C1 segment of cervical spinal cord (tissue), 14 donors: ENCODE measurements around the gene JAKMIP1.

Source experiments
- DNase-seq, 14 donors: peaks; one replicate each; lab custom pipeline; 2025; lab: John Stamatoyannopoulos, UW

The JAKMIP1 gene

DNA sequence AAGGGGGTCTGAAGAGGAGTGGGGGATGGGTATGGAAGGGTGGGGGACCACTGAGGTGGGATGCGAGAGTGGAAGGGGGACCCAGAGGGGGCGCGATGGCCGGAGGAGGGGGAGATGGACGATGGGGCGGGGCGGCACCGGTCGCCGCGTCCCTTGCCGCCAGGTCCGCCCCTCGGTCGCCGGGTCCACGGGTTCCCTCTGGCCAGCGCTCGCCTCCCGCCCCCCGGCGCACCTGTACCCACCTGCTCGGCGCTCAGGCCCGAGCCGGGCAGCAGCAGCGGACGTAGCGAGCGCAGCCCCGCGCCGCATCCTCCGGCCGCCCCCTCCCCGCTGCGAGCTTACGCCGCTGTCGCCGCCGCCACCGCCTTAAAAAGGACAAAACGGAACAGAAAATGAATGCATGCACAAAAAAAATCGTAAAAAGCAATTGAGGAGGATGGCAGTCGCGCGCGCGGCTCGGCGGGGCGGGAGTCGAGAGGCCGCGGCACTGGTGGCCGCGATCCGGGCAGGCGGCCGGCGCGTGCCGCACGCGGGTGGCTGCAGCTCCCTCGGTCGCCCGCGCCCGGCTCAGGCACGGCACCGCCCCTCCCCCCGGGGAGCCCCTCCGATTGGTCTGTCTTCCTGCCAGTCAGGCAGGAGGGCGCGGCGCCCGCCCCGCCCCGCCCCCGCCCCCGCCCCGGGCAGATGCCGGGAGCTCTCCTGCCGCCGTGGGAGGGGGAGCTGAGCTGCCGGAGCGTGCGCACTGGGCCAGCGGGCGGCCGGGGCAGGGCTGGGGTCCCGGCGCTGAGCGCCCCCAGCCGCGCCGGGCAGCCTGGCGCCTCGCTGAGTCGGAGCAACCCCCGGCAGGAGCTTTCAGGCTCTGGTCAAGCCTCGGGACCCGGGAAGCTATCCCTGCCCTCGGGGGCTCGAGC lies at the start of gene JAKMIP1:
Gene JAKMIP1 (minus strand): TSS at position 539 of the 911 bp plus-strand sequence. CDS start 87,699 bp downstream, outside the sequence.
- peak in 13 of 14 donors; percentile 22 to 84 (median 72) for DNase-seq

DNA sequence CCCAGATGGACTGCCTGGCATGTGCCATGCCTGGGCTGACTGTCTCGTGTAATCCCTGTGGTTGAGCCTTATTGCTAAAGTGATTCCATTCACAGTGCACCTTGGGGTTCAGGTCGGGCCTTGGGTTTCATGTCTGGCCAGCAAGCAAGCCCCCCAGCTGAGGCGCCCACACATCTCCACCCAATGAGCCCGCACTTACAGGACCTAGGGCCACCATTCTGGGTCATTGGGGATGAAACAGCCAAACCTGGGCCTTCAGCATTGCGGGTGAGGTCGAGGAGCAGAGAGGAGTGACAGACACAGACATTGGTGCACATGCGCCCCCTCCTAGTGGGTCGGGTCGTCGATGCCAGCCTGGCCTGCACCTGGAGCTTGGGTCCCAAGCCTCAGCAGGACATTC lies 48.0 kb upstream of the JAKMIP1 start:
- DNase-seq = no peak

DNA sequence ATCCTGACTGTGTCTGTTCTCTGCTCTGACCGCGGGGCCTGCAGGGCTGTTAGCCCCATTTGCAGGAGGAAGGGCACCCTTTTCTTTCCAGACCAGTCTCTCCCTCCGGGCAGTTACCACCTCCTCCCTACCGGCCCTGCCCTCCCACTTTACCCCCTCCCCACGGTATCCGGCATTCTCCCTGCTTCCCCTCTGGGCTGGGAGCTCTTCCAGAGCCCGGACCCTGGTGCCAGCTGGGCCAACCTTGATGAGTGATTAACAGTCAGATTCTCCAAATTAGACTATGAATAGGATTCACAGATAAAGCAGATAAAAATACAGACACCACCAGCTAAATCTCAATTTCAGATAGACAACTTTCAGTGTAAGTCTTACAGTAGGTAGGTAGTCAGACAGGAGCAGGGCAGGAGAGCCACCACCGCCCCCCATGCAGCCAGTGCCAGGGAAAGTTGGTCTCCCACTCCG lies 45.9 kb upstream of the JAKMIP1 start:
- DNase-seq = no peak

DNA sequence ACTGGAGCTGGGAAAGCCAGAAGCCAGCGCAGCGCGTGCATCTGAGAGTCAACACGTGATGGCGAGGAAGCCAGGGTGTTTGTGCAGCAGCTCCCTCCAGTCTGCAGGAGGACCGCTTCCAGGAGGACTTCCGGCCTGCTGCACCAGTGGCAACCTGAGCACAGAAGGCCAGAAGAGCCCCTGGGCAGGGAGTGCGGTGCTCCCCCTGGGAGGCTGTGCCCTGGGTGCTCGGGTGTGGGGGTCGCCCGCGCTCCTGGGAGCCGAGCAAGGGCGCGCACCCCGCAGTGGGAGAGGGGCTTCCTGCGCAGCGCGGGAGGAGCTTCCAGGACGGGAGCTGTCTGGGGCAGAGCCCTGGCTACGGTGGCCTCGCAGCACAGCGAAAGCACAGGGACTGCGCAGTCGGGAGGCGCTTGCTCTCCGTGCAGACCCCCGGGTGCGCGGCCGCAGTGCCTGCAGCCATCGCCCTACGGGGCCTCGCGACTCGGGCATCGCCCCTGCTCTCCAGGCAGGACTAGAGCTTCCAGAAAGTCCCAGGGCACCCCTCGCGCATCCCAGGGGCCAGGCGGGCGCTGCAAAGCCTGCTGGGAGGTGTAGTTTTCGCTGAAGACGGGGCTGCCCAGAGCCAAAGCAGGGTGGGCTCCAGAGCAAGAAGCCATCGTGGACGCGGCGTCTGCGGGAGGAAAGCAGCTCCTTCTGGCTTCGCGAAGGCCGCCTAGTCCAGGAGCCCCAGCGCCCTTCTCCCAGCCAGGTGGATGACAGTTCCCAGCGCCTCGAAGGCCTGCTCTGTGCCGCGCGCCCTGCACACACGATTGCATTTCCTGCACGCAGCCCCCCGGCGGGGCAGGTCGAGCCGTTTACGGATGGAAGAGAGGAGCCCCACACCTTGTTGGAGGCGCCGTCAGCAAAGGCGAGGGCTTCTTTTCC lies 45.2 kb upstream of the JAKMIP1 start:
- peak in 8 of 14 donors; percentile 16 to 81 (median 44) for DNase-seq

DNA sequence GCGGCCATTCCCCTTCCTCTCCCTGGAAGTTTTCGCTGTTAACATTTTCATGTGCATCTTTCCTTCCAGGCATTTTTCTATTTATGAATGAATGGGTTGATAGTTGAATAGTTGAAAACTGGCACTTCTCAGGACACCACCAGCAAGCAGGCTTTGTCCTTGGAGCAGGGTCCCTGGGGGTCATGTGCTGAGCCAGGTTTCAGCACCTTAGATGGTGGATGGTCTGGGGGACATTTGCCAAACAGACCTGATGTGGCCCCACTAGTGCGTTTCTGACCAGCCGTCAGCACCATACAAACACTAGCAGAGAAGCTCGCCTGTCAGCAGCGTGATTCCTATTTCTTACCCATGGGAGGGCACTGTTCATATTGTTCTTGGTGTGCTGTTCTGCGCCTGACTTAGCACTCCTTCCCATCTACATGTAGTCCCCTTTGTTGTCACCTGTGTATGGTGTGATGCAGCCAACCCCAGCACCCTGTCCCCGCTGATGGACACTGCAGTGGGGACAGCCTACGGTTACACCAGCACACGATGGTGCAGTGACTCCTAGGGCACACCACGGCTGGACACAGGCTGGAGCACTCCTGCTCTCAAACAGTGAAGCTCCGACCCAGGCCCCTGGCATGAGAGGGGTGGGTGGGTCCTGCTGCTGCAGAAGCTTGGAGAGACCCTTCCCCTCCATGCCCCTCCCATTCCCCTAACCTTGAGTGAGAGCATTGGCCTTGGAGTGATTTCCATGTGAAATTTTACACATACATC lies 42.1 kb upstream of the JAKMIP1 start:
- DNase-seq = no peak

DNA sequence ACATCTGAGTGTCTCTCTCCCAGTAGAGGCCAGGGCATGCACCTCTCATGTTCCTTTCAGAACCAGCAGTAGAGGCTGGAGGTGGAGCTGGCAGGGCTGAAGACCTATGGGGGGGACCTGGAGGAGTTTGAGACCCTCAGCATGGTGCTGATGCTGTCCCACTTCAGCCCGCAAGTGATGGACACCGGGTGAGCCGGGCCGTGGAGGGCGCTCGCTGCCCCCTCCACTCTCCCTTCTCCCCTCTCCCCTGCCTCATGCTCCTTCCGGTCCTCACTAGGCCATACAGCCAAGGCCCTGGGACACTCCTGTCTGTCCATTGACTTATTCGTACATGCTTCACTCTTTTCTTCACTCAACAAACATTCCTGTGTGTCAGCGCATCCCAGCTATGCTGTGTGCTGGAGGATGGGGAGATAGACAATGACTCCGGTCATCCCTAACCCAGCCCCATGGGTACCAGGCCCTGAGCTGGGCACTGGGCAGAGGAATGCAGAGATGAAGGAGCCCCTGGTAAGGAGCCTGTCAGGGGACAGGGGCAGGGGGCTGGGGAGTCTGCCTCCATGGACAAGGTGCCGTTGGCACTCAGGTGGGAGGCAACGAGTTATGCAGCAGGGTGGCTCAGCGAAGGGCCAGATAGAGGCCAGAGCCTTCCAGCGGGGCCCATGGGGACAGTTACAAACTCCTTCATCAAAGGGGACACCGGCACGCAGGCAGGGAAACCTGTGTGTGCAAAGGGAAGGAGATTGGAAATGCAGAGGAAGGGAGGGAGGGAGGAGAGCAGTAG lies 40.9 kb upstream of the JAKMIP1 start:
- DNase-seq = no peak

DNA sequence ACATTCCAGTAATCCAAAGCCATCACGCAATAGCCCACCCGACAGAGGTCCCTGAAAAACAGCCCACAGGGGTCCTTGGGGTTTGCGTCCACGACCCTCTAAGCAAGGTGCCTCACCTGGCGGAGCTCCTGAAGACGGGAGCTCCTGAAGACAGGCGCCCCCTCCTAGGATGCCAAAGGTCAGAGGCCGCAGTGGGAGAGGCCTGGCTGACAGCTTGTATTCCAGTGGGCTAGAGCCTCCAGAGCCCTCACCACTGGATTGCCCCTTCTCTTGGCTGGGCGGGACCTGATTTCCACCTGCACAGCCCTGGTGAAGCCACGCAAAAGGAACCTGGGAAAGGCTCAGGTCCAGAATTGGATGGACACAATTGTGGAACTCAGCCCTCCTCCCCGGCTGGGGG lies 39.6 kb upstream of the JAKMIP1 start:
- DNase-seq = no peak

DNA sequence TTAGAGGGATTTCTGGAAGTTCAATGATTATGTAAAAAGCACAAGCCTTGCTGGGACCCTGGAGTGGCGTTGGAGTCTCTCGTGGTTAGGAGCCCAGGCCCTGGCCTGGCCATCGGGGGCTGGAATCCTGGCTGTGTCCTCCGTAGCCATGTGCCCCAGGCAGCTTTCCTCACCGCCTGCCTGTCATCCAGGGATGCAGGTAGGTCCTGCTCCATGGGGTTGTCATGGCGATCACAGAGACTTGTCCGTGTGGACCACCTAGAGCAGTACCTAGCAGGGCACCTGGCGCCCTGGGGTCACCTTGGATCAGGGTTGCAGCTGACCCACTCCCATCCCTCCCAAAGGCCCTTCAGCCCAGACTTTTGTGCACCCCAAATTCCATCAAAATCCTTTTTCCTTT lies 39.1 kb upstream of the JAKMIP1 start:
- no peak for DNase-seq

DNA sequence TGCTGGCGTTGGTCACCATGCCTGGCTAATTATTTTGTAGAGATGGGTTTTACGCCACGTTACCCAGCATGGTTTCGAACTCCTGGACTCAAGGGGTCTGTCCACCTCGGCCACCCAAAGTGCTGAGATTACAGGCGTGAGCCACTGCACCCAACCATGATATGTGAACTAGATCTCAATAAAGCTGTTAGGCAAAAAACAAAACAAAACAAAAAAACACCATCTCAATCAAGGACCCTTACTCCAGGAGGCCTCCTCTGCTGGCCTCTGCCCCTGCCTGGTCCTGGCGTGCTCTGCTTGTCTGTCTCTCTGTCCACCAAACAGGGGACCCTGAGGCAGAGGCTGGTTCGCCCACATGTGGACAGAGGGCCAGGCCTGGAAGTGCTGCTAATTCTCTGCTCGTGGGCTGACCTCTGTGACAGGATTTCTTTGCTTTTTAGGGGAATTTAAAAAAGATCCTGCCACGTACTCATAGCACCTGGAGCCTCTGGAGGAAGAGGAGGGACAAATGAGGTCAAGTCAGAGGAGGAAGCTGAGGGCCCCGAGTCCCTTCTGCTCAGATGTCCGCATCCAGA lies 36.6 kb upstream of the JAKMIP1 start:
- DNase-seq = no peak

DNA sequence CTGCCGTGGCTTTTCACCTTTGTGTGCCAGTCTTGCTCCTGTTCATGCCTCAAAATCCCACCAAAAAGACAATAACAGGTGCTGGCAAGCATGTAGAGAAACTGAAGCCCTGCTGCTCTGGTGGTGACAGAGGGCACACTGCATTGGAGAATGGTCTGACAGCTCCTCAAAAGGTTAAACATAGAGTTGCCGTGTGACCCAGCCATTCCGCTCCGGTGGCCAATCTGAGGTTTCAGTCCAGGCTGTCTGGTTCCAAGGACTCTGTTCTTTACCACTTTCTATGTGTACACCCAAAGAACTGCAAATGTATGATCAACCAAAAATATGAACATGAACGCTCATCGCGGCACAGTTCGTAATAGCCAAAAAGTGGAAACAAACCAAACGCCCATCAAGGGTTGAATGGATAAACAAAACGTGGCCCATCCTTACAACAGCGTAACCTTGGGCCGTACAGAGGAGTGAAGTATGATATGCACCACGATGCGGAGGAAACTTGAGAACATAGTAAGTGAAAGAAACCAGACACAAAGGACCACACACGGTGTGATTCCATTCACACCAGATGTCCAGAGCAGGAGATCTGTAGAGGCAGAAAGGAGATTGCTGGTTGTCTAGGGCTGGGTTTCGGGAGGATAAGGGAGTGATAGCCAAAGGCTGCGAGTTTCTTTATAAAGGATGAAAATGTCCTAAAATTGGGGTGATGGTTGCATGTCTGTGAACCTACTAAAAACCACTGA lies 35.7 kb upstream of the JAKMIP1 start:
- no peak for DNase-seq

DNA sequence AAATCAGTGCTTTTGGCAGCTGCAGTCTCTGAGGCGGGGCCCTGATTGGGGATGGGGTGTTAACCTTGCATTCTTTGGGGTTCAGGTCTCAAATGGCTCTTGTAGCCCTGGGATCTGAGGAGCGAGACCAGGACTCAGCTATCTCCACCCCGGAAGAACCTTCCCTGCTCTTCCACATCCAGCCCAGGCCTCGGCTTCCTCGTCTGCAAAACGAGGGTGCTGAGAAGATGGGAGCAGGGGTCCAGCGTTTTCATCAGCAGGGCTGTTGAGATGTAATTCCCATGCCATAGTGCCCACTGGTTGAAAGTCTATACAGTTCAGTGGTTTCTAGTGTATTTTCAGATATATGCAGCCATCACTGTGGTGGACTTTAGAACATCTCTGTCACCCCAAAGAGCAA lies 34.7 kb upstream of the JAKMIP1 start:
- DNase-seq = no peak

DNA sequence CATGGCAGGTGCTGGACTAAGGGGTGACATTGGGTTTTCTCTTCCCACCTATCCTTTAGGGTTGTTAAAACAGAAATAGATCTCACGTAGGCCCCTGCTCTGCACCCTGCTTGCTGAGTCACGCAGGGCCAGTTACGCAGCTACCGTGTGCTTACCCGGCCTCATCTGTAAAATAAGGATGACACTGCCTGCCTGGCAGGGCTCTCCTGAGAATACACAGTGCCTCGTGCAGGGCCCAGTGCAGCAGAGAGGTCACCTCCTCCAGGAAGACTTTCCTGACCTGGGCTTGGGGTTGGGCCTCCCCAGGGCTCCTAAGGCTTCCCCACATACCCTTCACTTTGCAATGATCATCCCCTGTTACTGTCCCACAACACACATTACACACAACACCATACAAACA lies 33.6 kb upstream of the JAKMIP1 start:
- no peak for DNase-seq

DNA sequence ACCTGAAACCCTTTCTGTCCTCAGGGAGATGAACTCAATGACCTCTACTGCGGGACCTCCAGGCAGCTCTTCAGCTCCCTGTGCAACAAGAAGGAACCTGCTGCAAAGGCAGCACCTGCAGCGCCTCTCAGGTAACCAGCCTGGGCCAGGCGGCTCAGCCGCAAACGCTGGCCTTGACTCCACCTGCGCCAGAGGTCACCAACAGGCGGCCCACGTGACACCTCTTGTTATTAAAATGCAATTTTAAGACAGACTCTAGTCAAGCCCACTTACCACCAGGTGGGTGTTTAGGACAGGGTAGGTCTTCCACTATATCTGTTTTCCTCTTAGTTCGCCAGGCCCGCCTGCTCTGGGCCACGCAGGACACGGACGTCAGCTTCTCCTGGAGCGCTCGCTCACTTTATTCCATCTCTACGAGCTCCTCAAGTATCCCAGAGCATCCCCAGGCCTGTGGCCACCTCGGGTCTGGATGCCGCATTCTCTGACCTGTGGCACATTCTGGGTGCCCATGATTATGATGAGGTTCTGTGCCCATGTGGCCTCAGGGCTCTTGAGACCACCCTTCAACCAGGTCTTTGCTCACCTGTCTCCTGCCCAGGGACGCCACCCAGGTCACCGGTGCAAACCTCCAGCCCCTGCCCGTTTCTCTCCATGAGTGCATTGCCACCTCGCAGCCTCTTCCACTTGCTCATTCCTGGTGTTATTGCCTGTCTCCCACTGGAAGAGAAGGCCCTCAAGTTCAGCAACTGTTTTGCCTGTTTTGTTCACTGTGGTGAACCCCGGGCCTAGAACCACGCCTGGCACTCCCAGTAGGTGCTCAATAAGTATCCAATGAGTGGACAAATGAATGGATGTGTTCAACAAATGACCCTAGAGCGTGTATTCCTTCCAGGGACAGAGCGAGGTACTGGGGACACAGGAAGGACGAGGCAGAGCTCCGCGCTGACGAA lies 32.8 kb upstream of the JAKMIP1 start:
- DNase-seq = no peak

DNA sequence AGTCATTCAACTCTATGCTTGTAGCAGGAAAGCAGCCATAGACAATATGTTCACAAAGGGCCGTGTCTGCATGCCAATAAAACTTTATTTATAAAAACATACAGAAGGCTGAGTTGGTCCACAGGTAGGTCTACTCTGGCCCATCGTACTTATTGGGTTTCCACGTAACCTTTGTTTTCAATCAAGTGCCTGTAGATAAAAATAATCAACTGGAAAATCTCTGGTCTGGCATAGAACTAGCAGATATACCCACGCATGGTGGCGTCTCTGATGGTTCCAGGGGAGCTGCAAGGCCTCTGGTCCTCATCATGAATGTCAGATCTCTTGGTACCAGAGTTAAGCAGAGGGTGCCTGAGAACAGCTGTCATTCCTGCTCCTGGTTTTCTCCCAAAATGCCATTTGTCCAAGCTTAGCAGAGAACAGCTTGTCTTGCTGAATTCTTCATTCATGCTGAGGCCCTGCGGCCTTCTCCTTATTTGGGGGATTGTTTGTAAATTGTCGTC lies 31.4 kb upstream of the JAKMIP1 start:
- DNase-seq = no peak

DNA sequence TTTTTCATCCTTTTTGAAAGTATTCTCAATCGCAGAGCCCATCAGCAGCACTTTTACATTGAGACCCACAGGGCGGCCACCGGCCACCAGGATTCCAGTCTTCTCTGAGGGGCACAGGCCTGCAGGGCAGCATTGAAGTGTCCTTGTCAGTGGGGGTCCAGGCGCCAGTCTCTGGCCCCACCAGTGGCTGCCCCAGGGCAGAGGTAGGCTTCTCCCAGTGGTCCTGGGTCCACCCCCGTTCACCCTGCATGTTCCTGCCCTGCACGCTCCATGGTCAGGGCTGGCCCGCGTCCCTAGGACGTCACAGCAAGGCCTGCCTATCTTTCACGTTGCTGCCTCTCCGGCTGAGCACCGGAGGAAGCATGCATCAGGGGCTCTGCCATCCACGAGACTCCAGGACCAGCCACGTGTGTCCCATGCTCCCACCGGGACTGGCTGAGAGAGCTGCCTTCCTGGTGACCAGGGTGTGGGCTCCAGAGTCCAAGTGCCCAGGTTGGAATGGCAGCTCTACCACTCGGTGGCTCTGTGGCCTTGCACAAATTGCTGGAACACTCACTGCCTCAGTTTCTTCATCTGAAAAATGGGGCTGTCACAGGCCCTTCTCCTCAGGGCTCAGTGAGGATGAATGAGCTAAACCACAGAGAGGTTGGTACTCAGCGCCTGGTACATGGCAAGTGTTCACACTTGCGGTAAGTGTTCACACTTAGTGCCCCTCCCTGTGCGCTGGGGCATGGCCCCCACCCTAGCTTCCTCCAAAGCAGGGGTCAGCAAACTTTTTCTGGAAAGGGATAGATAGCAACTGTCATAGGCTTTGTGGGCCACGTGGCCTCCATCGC lies 30.7 kb upstream of the JAKMIP1 start:
- DNase-seq = no peak

DNA sequence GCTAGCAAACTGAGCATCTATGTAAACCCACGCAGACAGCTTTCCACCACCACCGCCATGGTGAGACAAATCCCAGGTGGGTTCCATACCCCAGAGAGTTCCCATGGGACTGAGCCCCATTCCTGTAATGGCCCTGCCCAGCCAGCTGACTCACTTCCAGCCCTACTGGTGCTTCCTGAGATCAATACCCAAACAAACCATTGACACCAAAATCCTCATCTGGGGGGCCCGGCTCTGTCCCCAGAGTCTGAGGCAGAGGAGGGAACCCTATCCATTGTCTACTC lies 30.1 kb upstream of the JAKMIP1 start:
- no peak for DNase-seq

DNA sequence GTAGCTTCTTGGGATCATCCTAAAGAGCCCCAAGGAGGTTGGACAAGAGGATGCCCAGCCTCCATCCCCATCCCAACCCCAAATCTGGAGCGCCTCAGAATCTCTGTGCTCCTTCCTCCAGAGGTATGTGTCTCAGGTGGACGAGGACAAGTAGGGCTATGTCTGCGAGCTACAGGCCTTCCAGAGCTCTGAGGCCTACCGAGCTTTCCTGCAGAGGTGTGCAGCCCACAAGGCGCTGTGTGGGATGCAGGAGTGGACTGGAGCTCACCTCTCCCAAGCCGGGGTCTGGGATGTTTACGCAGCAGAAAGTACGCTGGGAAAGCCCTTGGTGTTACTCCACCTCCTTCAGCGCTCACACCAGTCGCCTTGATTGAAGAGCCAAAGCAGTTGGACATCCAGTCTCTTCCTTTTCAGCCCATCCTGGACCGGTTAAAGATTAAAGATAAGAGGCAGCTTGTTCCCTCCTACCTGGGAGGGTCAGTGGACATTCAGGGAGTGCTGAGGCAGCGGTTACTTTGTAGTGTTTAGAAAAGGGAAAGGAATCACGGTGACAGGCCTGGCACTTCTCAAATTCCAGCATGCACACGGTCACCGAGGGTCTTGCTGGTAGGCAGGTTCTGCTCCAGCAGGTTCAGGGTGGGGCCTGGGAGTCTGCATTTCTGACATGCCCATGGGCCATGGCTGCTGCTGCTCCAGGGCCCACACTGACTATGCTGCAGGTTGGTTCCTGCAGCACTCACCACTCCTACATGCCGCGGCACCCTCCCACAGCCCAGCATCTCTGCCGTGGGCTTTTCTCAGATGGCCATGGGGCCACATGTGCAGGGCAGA lies 29.5 kb upstream of the JAKMIP1 start:
- DNase-seq = no peak
